Ureter (tissue), 1 donor: ENCODE measurements around the gene ADGRL1. TPM values are rescaled to one million over a fixed set of nuclear protein-coding genes. Genes with fewer than 3 reads are reported as not detected.

ENCODE experiments used
- DNase-seq: peaks from one replicate; pipeline ENCODE4 v3.0.0-alpha.2; 2020; ENCODE audit warnings: low spot score
- total RNA-seq: library from RNA; stranded (reverse); gene quantifications from one replicate; pipeline ENCODE4 v1.2.4, GENCODE V29; 2023
- donor health status: DM: yes; HTN: yes; CAD: no.

ADGRL1 gene
- total RNA-seq, 1 donor from 2014 or later = 27.9 TPM

- DNase-seq = no peak
Measured at GRCh38 chr19:14139944-14140343, 66.0 kb downstream of the ADGRL1 start.

- no peak for DNase-seq
Measured at GRCh38 chr19:14138576-14139265, 67.2 kb downstream of the ADGRL1 start.

GRCh38 chr19:14136509-14137281, 69.3 kb downstream of the ADGRL1 start, which contains the start of gene ASF1B:
Gene ASF1B, minus strand, starts transcription at chr19:14136589. Its CDS starts 133 bp downstream, at chr19:14136456.
- peak; percentile 98 for DNase-seq

GRCh38 chr19:14135985-14136508, 69.9 kb downstream of the ADGRL1 start:
- DNase-seq = no peak

- no peak for DNase-seq
Measured at GRCh38 chr19:14135355-14135754, 70.6 kb downstream of the ADGRL1 start.

- DNase-seq = no peak
Measured at GRCh38 chr19:14127929-14128509, 78.0 kb downstream of the ADGRL1 start.

GRCh38 chr19:14127176-14127575, 78.8 kb downstream of the ADGRL1 start:
- no peak for DNase-seq

GRCh38 chr19:14122924-14123323, 83.0 kb downstream of the ADGRL1 start:
- no peak for DNase-seq

- no peak for DNase-seq
Measured at GRCh38 chr19:14120497-14120780, 85.5 kb downstream of the ADGRL1 start.

- DNase-seq = no peak
Measured at GRCh38 chr19:14119644-14120496, 86.1 kb downstream of the ADGRL1 start.

- no peak for DNase-seq
Measured at GRCh38 chr19:14119146-14119545, 86.8 kb downstream of the ADGRL1 start.

GRCh38 chr19:14118165-14119051, 87.6 kb downstream of the ADGRL1 start:
- DNase-seq = peak; percentile 83

GRCh38 chr19:14117668-14118164, 88.3 kb downstream of the ADGRL1 start, which contains the start of gene PRKACA:
Gene PRKACA, minus strand, starts transcription at chr19:14117762. Its CDS starts 215 bp downstream, at chr19:14117547.
- peak; percentile 99 for DNase-seq

GRCh38 chr19:14116918-14117578, 88.9 kb downstream of the ADGRL1 start:
- DNase-seq = no peak

- no peak for DNase-seq
Measured at GRCh38 chr19:14116525-14116917, 89.4 kb downstream of the ADGRL1 start.

- no peak for DNase-seq
Measured at GRCh38 chr19:14115756-14116155, 90.2 kb downstream of the ADGRL1 start.

- DNase-seq = no peak
Measured at GRCh38 chr19:14114854-14115253, 91.1 kb downstream of the ADGRL1 start.

GRCh38 chr19:14114439-14114838, 91.5 kb downstream of the ADGRL1 start:
- DNase-seq = no peak

- no peak for DNase-seq
Measured at GRCh38 chr19:14113762-14114414, 92.1 kb downstream of the ADGRL1 start.
